GM18499 (cell line): ENCODE results near the gene NEAT1.

Experiments
- ATAC-seq: cut with Tn5 transposase; IDR thresholded peaks from one replicate; pipeline ENCODE4 v1.9.1; 2021; ENCODE audit warnings: moderate number of reproducible peaks; ENCODE audit not compliant: insufficient read depth, unreplicated experiment

NEAT1 gene

DNA sequence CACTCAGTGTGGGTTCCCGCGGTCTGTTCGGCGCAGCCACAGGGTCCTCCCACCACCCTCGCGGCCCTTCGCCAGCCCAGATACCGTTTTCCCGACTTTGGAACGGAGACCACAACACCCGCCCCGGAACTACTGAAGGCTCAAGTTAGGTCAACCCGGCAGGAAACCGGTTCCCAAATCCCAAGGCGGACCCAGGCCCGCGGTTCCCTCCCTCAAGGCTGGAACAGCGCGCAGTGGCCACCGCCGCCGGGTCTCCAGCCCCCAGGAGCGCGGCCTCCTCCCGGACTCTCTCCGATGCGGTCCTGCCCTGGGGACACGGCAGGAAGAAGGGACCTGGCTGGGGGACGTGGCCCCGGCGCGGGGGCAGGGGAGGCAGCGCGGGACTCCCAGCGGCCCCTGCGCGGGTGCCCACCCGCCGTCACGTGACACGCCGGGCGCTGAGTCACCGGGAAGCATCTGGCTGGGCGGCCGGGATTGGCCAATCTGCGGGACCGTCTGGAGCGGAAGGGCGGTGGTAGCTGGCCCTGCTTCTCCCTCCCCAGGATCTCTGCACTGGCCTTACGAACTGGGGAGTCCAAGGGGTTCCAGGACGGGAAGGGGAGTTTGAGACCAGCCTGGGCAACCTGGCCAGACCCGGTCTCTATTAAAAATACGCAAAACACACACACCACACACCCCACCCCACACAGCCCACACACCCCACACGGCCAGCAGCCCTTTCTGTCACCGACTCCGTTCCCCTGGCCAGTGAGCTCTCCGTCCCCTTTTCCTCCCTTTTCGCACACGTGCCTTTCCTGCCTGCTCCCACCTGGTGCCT, 54.8 kb downstream of the NEAT1 start:
- ATAC-seq = peak; percentile 48

DNA sequence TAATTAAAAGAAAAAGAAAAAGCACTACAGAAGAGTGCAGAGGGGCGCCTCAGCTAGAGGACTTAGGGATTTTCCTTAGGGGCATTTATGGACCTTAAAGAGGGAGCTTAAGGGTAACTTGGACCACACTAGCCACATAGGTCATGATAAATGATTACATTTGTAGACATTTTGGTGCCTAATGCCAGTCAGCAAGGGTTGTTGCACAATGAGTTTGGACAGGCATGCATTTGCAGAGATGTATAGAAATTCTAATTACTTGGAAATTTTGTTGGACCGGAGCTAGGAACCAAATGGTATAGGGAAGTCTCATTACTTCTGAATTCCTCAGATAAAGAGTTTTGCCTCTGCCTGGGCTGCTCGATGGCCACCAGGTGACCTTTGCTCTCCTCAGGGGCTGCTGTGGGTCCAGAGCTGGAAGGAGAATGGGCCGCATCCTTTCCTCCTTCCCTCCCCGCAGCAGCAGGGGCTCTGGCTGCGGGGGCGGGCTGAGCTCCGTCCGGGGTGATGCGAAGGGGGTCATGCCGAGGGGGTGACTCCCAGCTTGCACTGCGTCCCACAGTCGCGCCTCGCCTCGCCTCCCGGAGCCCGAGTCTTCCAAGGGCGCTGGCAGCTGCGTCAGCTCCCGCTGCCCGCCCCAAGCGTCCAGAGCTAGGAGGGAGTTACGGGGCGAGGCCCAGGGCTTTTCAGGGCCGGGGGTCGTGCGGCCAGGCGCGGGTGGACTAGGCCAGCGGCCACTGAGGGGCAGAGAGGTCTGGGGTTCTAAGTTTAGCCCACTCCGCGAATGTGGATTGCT, 56.0 kb downstream of the NEAT1 start:
- ATAC-seq = no peak

DNA sequence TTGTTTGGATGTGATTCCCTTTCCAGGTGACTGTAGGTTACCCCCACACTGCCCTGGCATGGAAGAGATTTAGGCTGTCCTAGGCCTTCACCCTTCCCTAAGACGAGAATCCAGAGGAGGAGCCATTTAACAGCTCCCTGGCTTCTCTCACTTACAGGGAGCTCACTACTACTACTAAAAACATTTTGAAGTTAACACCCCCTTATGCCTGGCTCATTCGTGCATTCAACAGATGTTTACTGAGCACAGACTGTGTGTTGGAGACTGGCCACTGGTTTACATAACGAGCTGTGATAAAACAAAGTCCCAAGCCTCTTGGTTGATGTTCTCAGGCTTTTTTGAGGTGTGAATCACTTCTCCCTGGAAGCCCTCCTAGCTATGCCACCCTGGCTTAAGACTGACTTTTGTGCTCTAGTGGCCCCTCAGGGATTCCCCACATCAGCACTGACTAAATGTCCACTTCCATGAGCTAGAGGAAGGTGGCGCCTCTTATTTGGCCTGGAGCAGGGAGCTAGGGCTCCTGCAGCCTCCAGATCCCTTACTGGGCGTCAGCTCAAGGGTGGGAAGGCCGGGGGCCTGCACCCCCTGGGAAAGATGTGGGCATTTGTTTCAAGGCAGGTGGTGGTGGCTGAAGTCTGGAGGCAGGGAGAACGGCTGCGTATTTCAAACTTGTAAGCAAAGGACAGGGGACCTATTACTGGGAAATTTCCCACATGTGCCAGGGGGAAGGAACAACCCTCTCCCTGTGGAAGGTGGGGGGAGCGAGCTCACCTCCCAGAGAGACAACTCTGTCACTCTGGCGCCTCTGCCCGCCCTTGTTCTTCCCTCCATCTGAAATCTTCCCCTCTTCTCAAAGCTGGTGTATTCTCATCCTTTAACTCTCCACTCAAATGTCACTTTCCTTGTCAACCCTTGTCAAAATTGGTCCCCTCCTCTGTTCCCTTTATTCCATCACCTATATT, 56.9 kb downstream of the NEAT1 start:
- ATAC-seq = no peak

DNA sequence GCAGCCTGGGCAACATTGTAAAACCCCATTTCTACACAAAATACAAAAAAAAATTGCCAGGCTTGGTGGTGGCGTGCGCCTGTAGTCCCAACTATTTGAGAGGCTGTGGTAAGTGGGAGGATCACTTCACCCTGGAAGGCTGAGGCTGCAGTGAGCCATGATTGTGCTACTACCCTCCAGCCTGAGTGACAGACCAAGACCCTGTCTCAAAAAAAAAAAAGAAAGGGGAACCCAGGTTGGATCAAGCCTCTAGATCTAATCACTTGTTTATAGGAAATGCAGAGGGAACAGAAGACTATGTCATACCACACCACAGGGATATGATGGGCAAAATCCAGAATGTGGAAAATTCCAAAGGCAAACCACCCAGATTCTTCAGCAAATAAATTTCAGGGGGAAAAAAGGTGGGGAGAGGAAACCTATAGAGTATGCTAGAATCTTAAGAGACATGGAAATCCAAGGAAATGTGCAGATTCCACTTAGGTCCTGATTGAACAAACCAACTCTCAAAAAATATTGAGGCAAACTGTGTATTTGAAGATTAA, 59.8 kb downstream of the NEAT1 start:
- ATAC-seq = no peak

DNA sequence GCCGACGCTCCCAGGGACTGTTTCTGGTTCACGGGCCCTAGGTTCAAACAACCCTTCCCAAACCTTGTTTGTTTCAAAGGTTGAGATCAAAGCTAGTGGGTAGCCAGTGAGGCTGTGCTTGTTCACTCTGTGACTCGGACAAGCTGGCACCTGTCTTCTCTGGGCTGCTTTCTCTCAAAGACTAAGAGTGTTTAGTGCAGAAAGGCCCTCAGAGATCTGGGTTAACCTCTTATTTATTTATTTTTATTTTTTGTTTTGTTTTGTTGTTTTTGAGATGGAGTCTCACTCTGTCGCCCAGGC, 63.3 kb downstream of the NEAT1 start:
- no peak for ATAC-seq

DNA sequence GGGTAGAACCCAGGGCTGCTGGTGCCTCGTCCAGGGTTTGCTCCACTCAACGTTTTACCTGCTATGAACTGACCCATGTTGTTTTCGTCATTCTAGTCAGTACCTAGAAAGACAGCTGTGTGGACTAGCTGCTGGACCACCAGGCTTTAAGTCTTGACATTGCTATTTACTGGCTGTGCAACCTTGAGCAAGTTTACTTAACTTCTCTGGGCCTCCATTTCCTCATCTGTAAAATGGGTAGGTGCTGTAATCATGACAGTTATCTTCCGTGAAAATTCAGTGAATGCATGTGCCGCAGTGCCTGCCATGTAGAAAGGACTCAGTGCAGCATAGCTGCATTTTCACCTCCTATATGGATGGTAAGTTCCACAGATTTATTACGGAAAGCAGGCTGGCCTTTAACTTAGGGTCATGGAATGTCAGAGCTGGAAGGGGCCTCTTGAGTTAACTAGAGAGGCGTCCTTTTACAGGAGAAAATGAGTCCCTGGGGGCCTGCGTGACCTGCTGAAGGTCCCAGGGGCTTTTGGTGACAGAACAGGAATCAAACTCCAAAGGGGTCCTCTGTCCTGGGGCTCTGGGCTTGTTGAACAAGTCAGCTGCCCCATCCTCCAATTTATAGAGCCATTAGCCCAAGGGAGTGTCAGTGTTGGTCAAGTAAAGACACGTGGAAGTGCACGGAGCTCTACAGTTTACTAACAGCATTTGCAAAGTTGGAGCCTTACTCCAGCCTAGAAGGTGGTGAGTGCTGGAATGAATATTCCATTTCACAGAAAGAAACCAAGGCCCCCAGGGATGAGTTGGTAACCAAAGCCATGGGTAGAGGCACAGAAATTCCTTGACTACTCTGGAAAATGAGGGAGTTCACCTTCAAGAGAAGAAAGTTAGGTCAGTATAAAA, 64.2 kb downstream of the NEAT1 start:
- no peak for ATAC-seq

DNA sequence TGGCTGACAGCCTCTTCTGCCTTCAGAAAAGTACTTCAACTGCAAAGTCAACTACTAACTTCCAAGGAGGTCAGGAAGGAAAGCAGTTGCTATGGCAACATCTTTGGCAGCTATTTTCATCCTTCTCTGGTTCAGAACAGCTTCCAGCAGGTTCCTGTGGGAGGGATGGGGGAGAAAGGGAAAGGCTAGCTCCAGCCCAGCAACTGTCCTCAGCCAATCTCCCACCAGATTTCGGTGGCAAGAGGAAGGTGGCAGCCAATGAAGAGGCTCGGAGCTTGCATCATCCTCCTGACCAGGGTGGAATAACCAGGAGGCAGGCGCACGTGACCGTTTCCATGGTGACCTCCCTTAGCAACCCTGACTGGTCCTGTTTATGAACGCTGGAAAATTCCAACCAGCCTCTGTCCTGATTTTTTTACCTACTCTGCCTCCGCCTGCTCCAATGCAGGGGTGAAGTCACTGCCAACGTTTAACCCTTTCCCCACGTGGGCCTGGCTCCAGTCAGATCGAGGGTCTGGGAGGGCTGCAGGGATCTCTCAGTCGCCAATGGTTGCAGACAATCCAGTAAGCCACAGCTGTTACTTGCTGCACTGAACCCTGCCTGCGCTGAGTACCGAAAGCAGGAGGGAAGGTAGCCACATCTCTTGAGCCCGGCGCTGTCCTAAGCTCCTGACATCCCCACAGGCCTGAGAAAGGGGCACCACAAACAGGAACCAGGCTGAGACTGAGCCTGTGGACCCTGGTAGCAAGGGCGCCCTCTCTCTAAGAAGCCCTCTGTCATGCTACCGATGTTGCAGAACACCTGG, 65.1 kb downstream of the NEAT1 start:
- ATAC-seq = no peak

DNA sequence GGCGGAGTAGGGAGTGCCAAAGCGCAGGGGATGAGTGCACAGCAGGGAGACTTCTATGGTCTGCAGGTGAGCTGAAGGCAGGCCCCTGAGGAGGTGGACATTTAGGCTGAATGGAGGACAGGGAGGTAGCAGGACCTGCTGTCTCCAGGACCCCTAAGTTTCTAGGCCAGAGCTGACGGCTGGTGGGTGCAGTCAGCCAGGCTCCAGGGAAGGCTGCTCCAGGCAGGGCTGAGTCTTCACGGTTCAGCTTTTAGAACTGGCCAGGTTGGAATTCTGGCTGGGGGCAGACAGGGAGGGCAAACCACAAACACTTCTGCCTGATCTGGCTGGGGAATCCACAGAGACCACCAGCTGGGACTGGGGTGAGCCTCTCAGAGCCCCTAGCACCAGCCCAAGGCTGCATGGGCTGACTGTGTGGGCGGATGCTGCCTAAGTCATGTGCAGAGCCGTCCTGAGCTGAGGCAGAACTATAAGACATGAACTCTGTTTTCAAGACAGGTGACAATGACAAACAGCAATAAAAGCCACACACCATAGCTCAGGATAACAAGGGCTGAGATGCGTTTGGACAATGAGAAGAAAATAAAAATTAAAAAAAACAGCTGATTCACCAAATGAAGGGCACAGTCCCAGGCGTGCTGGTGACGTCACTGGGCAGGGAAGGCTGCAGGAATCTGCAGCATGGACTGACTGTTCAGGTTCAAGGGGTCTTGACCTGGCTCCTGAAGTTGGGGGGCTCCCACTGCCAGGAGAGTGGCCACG, 65.9 kb downstream of the NEAT1 start:
- ATAC-seq = no peak

DNA sequence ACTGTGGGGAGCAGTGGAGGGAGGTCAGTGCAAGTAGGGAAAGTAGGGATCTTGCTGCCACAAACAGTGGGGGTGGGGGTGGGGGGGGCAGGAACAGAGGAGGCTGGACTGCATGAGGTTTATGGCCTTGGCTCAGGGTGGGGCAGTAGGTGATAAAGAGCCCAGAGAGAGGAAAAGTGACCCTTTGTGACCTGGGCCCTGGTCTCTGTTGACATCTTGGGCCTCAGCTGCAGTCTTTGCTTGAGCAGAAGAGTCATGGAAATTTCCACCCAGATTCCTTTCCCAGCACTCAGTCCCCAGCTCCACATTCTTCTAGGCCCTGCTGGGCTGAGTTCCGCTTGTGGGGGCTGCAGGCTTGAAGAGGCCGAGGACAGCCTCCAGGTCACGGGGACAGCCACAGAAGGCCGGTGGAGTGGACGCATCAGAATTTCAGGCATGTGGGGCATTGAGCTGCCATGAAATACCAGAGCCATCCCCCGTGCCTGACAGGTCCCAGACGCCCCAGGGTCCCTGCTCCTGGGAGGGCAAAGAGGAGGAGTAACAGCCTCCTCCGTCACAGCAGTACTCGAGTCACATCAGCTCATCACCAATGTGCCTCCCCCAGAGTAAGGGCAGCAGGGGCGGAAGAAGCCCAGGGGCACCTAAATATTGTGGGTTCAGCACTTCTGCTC, 66.6 kb downstream of the NEAT1 start:
- no peak for ATAC-seq

DNA sequence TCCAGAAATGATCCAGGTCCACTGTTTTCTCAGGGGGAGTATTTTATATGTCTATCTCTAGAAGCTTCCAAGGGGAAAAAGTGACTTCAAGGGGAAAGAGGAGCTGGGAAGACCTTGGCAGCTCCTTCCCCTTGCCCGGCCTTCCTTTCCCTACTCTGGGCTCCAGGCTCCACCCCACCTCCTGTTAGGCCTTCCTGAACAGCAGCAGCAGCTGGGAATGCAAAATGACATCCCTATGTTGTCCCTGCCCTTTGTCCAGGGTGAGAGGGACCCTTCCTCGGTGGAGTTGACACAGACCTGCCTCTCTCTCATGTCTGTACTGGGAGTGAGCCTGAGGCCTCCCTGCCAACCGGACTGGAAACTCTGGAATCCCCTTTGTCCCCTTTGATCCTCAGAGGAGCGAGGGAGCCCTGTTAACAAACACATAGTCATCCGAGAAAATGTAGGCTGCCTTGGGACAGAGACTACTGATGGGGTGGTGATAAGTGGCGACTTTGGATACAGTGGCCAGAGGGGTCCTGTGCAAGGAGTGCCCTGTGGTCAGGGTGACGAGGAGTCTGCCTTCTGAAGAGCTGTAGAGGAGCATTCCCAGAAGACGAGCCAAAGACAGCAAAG, 67.2 kb downstream of the NEAT1 start:
- ATAC-seq = no peak

DNA sequence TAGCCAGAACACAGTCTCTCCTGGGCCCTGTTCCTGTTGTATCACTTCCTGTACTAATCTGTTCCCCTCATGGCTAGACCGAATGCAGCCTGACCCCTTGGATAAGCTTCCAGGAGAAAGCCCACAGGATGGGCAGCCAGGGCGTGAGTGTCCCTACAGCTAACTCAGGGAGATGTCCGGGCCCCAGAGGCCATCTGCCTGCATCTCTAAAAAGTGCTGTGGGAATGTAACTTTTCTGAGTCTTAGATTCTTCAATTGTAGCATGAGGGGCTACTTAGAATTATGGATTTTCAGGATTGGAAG, 68.5 kb downstream of the NEAT1 start:
- no peak for ATAC-seq

DNA sequence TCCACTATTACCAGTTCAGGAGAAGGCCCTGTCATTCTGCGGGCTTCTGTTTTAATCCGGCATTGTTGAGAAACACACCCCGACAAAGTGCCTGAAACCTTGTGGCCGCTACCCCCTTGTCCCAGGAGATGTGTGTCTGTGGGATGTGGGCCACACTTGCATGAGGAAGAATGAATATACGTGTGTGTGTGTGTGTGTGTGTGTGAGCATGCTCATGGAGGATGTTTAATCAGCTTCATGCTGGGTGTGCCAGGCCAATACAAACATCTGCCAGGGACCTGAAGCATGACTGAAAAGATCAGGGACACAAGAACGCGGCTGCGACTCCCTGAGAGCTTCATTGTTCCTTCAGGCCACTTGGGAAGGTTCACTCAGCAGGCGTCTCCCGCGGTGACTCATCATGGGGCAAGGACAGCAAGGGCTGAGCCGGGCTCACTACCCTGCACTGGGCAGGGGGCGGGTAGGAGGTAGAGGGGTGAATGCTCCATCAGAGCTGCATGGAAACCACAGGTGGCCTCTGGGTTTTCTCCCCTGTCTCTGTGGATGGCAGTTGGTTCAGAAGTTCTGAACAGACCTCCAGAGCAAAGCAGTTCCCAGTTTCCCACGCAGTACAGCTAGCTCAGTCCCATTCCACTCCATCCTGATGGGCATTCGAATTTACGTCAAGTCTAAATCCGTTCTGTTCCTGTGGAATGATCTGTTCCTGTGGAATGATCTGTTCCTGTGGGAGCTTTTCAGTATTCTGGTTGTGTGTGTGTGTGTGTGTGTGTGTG, 69.2 kb downstream of the NEAT1 start:
- ATAC-seq = no peak

DNA sequence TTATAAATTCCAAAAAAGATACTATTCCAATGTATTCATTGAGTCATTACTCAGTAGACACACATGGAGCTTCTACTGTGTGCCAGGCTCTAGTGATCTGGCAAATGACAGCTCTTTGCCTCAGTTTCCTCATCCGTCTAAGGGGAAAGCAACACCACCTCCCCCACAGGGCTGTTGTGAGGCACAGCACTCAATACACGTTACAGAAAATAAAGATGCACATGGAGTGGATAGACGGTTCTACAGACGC, 69.7 kb downstream of the NEAT1 start:
- no peak for ATAC-seq

DNA sequence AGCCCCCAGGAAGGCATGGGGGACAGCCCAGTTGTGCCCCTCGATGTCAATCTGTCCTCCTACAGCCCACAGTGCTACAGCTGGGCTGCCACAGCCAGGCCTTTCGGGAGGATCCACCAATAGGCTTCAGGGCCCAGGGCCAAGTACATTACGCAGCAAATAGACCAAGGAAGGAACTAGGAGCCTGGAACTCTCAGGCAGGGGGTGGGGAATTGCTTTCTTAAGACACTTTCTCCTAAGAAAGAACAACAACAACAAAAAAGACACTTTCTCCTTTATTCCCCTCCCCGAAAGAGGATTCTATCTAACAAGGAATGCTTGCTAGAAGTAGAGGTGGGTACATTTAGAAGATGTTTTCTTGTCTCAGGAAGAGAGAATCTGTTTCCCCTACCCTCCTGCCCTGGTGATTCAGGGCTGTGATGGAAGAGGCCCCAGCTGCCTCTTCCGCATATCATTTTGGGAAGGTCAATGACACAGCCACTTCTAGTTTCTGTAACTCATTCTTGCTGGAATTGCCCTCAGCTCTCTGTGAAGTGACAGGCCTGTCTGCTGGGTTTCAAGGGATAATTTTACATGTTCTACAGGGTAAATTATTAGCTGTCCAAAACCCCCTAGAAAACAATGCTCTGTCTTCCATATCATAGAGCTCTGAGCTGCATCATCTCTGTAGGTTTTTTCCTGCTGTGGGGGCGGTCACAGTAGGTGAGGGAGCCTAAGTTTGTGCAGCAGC, 70.2 kb downstream of the NEAT1 start:
- ATAC-seq = no peak

DNA sequence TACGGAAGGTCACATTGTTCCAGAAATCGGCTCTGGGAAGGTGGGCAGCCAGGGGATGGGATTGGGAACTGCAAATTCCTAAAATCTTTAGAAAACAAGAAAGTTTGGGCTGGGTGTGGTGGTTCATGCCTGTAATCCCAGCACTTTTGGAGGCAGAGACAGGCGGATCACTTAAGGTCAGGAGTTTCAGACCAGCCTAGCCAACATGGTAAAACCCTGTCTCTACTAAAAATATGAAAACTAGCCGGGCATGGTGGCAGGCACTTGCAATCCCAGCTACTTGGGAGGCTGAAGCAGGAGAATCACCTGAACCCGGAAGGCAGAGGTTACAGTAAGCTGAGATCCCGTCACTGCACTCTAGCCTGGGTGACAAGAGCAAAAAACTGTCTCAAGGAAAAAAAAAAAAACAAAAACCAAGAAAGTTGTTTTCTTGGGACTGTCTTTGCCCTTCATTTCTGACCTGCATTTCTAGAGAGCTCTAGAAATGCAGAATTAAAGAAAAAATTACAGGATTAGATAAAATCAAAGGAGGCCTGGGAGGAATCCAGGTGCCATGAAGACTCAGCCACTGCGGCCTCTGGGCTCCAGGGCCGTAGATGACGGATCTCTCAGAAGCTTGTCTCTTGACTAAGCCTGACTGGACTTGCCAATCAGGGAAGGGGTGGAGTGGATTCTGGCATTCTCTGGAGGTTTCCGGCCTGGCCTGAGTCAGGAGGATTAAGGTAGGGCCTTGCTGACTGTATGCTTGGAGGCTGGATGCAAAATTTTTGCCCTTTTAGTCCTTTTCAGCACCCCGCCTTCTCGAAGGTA, 71.0 kb downstream of the NEAT1 start:
- no peak for ATAC-seq
